ENCODE results near the gene ZNF76. TPM values are rescaled to one million over a fixed set of nuclear protein-coding genes. Genes with fewer than 3 reads are reported as not detected.
A peak's percentile ranks its signal among the peaks of the same experiment; 100 is the strongest.

ZNF76 gene
- total and polyA plus RNA-seq, 2 of the 13 experiments (the other 11 are each of a cell fraction or from before 2014, with no cell fraction given): 13.2 to 26.4 TPM

GRCh38 chr6:35297601-35298481 is 38.3 kb downstream of the ZNF76 start, which contains the start of gene DEF6 (continued):
- peak; percentile 54 for TF ChIP-seq DBP (CRISPR knock-in tag; IDR thresholded peaks at IDR 0.05; ENCODE audit: not compliant biosample characterization)
- no peak for TF ChIP-seq RNF219 (CRISPR knock-in tag; IDR thresholded peaks at IDR 0.05)
- 0 out of 2 replicates have a peak, but pooled peaks have one; percentile 43 for TF ChIP-seq SP2 (CRISPR knock-in tag; IDR thresholded peaks at IDR 0.05)
- TF ChIP-seq MEF2D (CRISPR knock-in tag; IDR thresholded peaks at IDR 0.05): peak; percentile 77
- peak; percentile 81; the same call in 1 of the 2 replicates for TF ChIP-seq SSRP1 (CRISPR knock-in tag; IDR thresholded peaks at IDR 0.05)
- TF ChIP-seq ATF7 (IDR thresholded peaks at IDR 0.05): no peak
- peak; percentile 84 for TF ChIP-seq ATF7 (CRISPR knock-in tag; IDR thresholded peaks at IDR 0.05)
- no peak for TF ChIP-seq CENPBD1 (CRISPR knock-in tag; IDR thresholded peaks at IDR 0.05; ENCODE audit: borderline replicate concordance, low read depth)
- no peak for TF ChIP-seq HOXA7 (CRISPR knock-in tag; IDR thresholded peaks at IDR 0.05)
- peak; percentile 73; the same call in 1 of the 2 replicates for TF ChIP-seq BRD4 (CRISPR knock-in tag; IDR thresholded peaks at IDR 0.05)
- peak; percentile 69; the same call in 1 of the 2 replicates for TF ChIP-seq EED (CRISPR knock-in tag; IDR thresholded peaks at IDR 0.05)
- TF ChIP-seq ZNF510 (CRISPR knock-in tag; IDR thresholded peaks at IDR 0.05; ENCODE audit: low read depth): peak; percentile 96; the same call in 1 of the 2 replicates
- TF ChIP-seq ZNF207 (IDR thresholded peaks at IDR 0.05; ENCODE audit: borderline replicate concordance): no peak
- TF ChIP-seq ZNF841 (CRISPR knock-in tag; IDR thresholded peaks at IDR 0.05; ENCODE audit: borderline replicate concordance): no peak
- peak; percentile 76 for TF ChIP-seq ESRRA (CRISPR knock-in tag; IDR thresholded peaks at IDR 0.05; ENCODE audit: low read depth)
- no peak for TF ChIP-seq ZNF30 (CRISPR knock-in tag; IDR thresholded peaks at IDR 0.05)
- 0 out of 2 replicates have a peak, but pooled peaks have one; percentile 75 for TF ChIP-seq ZFP90 (CRISPR knock-in tag; IDR thresholded peaks at IDR 0.05; ENCODE audit: borderline replicate concordance)
- TF ChIP-seq ATRX (CRISPR knock-in tag; IDR thresholded peaks at IDR 0.05; ENCODE audit: borderline replicate concordance): no peak
- peak; percentile 90; the same call in 1 of the 2 replicates for TF ChIP-seq THAP8 (CRISPR knock-in tag; IDR thresholded peaks at IDR 0.05; ENCODE audit: borderline replicate concordance)
- peak; percentile 95 for TF ChIP-seq ZNF619 (CRISPR knock-in tag; IDR thresholded peaks at IDR 0.05)
- peak; percentile 43 for TF ChIP-seq PHF5A (CRISPR knock-in tag; IDR thresholded peaks at IDR 0.05; ENCODE audit: low read depth, unreplicated experiment)
- TF ChIP-seq ATAD3A (CRISPR knock-in tag; IDR thresholded peaks at IDR 0.05): no peak
- TF ChIP-seq ZFX (CRISPR knock-in tag; IDR thresholded peaks at IDR 0.05; ENCODE audit: low read depth): peak; percentile 87
- no peak for TF ChIP-seq FLYWCH1 (CRISPR knock-in tag; IDR thresholded peaks at IDR 0.05)
- TF ChIP-seq RBFOX2 (IDR thresholded peaks at IDR 0.05; ENCODE audit: low read depth, low read length): peak; percentile 68
- TF ChIP-seq MXD3 (CRISPR knock-in tag; IDR thresholded peaks at IDR 0.05): peak; percentile 77
